ENCODE data around the gene MAST3. TPM values are rescaled to one million over a fixed set of nuclear protein-coding genes. Genes with fewer than 3 reads are reported as not detected.
A peak's percentile ranks its signal among the peaks of the same experiment; 100 is the strongest.

MAST3 gene
- total and polyA plus RNA-seq, 7 experiments from 2014 or later, result 10.2 to 58.7 (median 37.4) TPM

DNA sequence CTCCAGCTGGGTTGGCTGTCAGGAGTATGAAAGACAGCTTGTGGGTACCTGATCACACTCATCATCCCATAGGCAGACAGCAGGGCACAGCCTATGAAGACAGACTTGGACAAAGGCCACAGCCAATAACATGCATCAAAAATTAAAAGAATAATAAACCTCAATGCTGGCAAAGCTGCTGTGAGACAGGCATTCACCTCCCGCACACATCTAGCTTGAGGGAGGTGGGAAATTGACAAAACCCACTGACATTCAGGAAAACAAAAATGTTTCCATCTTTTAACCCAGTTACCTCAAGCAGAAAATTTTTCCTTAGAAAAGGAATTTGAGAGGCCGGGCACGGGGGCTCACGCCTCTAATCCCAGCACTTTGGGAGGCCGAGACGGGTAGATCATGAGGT lies 25.2 kb upstream of the MAST3 start:
- H3K9me3 ChIP-seq (ENCODE audit: control insufficient read depth in 2 of 3, low read length in 3 of 3), result no peaks in the 10 kb centered on the region
- intact Hi-C loops (cut with micrococcal nuclease), result no loop called here
- ChIA-PET POLR2A (interaction anchor here (0.7 kb wide), 1 partner anchor 560 kb away, joined by 3 read pairs; no protein-coding TSS in a partner anchor), CTCF (interaction anchor here (0.6 to 1.5 kb wide), 3 partner anchors 8 to 75 kb away, joined by 3 to 4 read pairs (median 3); no protein-coding TSS in a partner anchor)
- Mint-ChIP-seq H3K27ac (no peak overlapping the region), H3K9me3 (no peaks in the 10 kb centered on the region), H3K4me3 (no peak overlapping the region), H3K36me3 (peaks cover 4 to 30% (median 9%) of the 10 kb centered on the region in 5 donors), H3K4me1 (peaks cover 6 to 15% (median 13%) of the 10 kb centered on the region in 7 donors), H3K27me3 (no peaks in the 10 kb centered on the region)
- H3K36me3 ChIP-seq (ENCODE audit: control insufficient read depth in 2 of 3, insufficient read depth in 3 of 3, low read length in 3 of 3), result peaks cover 0 to 52% (median 7%) of the 10 kb centered on the region in 3 experiments
- no peak for DNase-seq
- no peak for ATAC-seq
- no peak overlapping the region for H3K4me3 ChIP-seq (ENCODE audit: low read length)
- H3K27ac ChIP-seq (ENCODE audit: low read depth, low read length), result no peak overlapping the region
- peaks cover 8 to 13% of the 10 kb centered on the region in 2 donors for H3K4me1 ChIP-seq (ENCODE audit: control insufficient read depth in 2 of 2, insufficient read depth in 2 of 2, low read length in 2 of 2)
- no peaks in the 10 kb centered on the region for H3K27me3 ChIP-seq (ENCODE audit: control insufficient read depth in 2 of 2, insufficient read depth in 2 of 2, low read length in 2 of 2)

DNA sequence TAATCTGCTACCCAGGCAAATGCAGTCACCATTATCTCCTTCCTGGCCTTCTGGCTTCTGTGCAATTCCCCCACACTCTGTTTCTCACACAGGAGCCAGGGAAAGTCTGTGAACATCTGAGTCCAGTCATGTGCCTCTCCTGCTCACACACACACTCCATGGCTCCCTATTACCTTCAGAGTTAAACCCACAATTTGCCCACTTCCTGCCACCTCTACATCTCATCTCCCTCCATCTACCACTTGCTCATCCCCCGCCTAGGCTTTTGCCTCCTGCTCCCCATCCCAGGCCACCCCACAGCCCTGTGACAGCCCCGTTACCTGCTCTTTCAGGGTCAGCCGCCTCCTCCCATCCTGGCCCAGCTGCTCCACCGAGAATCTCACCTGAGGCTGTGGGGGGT lies 24.4 kb upstream of the MAST3 start:
- Mint-ChIP-seq H3K27ac (peak overlapping the region in 6 of 9 donors; percentile 36 to 75 (median 68)), H3K36me3 (peaks cover 4 to 30% (median 9%) of the 10 kb centered on the region in 5 donors), H3K9me3 (no peaks in the 10 kb centered on the region), H3K4me1 (peaks cover 6 to 15% (median 14%) of the 10 kb centered on the region in 7 donors), H3K27me3 (no peaks in the 10 kb centered on the region), H3K4me3 (peak overlapping the region in 1 of 10 donors; percentile 48)
- ATAC-seq (no peak), DNase-seq (no peak)
- Histone ChIP-seq H3K9me3 (ENCODE audit: control insufficient read depth in 2 of 3, low read length in 3 of 3) (no peaks in the 10 kb centered on the region), H3K4me1 (ENCODE audit: control insufficient read depth in 2 of 2, insufficient read depth in 2 of 2, low read length in 2 of 2) (peaks cover 8 to 13% of the 10 kb centered on the region in 2 donors), H3K36me3 (ENCODE audit: control insufficient read depth in 2 of 3, insufficient read depth in 3 of 3, low read length in 3 of 3) (peaks cover 0 to 58% (median 7%) of the 10 kb centered on the region in 3 experiments), H3K4me3 (ENCODE audit: low read length) (no peak overlapping the region), H3K27me3 (ENCODE audit: control insufficient read depth in 2 of 2, insufficient read depth in 2 of 2, low read length in 2 of 2) (no peaks in the 10 kb centered on the region), H3K27ac (ENCODE audit: low read depth, low read length) (peak overlapping the region; percentile 28)
- ChIA-PET CTCF (interaction anchor here (1.4 kb wide), 1 partner anchor 9 kb away, joined by 3 read pairs; no protein-coding TSS in a partner anchor), POLR2A (no interaction called here)
- intact Hi-C loops (cut with micrococcal nuclease), result no loop called here

DNA sequence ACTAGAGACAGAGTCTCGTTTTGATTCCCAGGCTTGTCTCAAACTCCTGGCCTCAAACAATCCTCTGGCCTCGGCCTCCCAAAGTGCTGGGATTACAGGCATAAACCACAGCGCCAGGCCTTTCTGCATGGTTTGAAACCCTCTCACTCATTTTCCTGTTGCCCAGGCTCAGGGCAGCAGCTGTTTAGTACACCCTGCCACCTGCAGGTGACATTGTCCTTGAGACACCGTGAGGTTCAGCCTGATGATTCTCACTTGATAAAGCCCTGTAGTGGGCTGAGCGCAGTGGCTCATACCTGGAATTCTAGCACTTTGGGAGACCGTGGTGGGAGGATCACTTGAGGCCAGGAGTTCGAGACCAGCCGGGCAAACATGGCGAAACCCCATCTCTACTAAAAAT lies 23.4 kb upstream of the MAST3 start:
- H3K27ac ChIP-seq (ENCODE audit: low read depth, low read length), result no peak overlapping the region
- CTCF ChIA-PET, result interaction anchor here (0.7 kb wide), 1 partner anchor 21 kb away, joined by 3 read pairs; no protein-coding TSS in a partner anchor
- H3K27me3 ChIP-seq (ENCODE audit: control insufficient read depth in 2 of 2, insufficient read depth in 2 of 2, low read length in 2 of 2), result no peaks in the 10 kb centered on the region
- Mint-ChIP-seq H3K27me3 (no peaks in the 10 kb centered on the region), H3K36me3 (peaks cover 4 to 25% (median 13%) of the 10 kb centered on the region in 5 donors), H3K9me3 (no peaks in the 10 kb centered on the region), H3K27ac (peak overlapping the region in 4 of 9 donors; percentile 41 to 75 (median 61)), H3K4me1 (peaks cover 6 to 15% (median 14%) of the 10 kb centered on the region in 7 donors), H3K4me3 (no peak overlapping the region)
- H3K9me3 ChIP-seq (ENCODE audit: control insufficient read depth in 2 of 3, low read length in 3 of 3), result no peaks in the 10 kb centered on the region
- no peak for ATAC-seq
- intact Hi-C loops (cut with micrococcal nuclease), result no loop called here
- no peak overlapping the region for H3K4me3 ChIP-seq (ENCODE audit: low read length)
- POLR2A ChIA-PET, result interaction anchor here (1.0 kb wide), 1 partner anchor 15 kb away, joined by 4 read pairs; no protein-coding TSS in a partner anchor
- H3K36me3 ChIP-seq (ENCODE audit: control insufficient read depth in 2 of 3, insufficient read depth in 3 of 3, low read length in 3 of 3), result peaks cover 0 to 57% (median 7%) of the 10 kb centered on the region in 3 experiments
- peaks cover 8 to 13% of the 10 kb centered on the region in 2 donors for H3K4me1 ChIP-seq (ENCODE audit: control insufficient read depth in 2 of 2, insufficient read depth in 2 of 2, low read length in 2 of 2)
- no peak for DNase-seq

DNA sequence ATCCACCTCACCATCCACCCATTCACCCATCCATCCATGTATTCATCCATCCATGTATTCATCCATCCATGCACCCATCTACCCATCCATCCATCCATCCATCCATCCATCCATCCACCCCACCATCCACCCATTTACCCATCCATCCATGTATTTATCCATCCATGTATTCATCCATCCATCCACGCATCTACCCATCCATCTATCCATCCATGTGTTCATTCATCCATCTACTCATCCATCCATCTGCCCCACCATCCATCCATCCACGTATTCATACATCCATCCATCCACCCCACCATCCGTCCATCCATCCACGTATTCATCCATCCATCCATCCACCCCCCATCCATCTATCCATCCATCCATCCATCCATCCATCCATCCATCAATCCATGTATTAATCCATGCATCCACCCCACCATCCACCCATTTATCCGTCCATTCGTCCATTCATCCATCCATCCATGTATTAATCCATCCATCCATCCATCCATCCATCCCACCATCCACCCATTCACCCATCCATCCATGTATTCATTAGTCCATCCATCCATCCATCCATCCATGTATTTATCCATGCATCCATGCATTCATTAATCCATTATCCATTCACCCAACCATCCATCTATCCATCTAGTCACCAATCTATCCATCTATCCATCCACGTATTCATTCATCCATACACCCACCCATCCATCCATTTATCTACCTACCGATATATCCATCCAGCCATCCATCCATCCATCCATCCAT lies 13.5 kb upstream of the MAST3 start:
- peaks cover 0 to 30% (median 0%) of the 10 kb centered on the region in 3 experiments for H3K36me3 ChIP-seq (ENCODE audit: control insufficient read depth in 2 of 3, insufficient read depth in 3 of 3, low read length in 3 of 3)
- no peaks in the 10 kb centered on the region for H3K9me3 ChIP-seq (ENCODE audit: control insufficient read depth in 2 of 3, low read length in 3 of 3)
- Mint-ChIP-seq H3K4me1 (peaks cover 30 to 58% (median 45%) of the 10 kb centered on the region in 7 donors), H3K27me3 (no peaks in the 10 kb centered on the region), H3K36me3 (peaks cover 5 to 35% (median 19%) of the 10 kb centered on the region in 5 donors), H3K4me3 (peak overlapping the region in 8 of 10 donors; percentile 14 to 97 (median 55)), H3K9me3 (peaks cover 0 to 12% (median 0%) of the 10 kb centered on the region in 11 donors), H3K27ac (peak overlapping the region in 5 of 9 donors; percentile 33 to 67 (median 46))
- no peak overlapping the region for H3K4me3 ChIP-seq (ENCODE audit: low read length)
- ATAC-seq (no peak), DNase-seq (no peak)
- ChIA-PET POLR2A (no interaction called here), CTCF (no interaction called here)
- H3K27me3 ChIP-seq (ENCODE audit: control insufficient read depth in 2 of 2, insufficient read depth in 2 of 2, low read length in 2 of 2), result no peaks in the 10 kb centered on the region
- H3K27ac ChIP-seq (ENCODE audit: low read depth, low read length), result no peak overlapping the region
- intact Hi-C loops (cut with micrococcal nuclease), result no loop called here
- peaks cover 39% of the 10 kb centered on the region in 2 donors for H3K4me1 ChIP-seq (ENCODE audit: control insufficient read depth in 2 of 2, insufficient read depth in 2 of 2, low read length in 2 of 2)

DNA sequence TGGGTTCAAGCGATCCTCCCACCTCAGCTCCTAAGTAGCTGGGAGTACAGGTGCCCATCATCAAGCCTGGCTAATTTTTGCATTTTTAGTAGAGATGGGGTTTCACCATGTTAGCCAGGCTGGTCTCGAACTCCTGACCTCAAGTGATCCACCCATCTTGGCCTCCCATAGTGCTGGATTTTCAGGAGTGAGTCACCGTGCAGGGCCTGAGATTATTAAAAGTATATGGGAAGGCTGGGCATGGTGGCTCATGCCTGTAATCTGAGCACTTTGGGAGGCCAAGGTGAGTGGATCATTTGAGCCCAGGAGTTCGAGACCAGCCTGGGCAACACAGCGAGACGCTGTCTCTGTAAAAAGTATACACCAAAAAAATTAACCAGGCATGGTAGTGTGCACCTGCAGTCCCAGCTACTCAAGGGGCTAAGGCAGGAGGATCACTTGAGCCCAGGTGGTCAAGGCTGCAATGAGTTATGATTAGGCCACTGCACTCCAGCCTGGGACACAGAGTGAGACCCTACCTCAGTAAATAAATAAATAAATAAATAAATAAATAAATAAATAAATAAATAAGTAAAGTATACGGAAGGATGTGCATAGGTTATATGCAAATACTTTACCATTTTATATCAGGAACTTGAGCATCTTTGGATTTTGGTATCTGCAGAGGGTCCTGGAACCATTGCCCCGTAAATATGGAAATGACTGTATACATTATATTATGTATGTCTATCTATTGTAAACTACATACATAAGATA lies 11.7 kb upstream of the MAST3 start:
- peaks cover 0 to 18% (median 0%) of the 10 kb centered on the region in 3 experiments for H3K36me3 ChIP-seq (ENCODE audit: control insufficient read depth in 2 of 3, insufficient read depth in 3 of 3, low read length in 3 of 3)
- no peaks in the 10 kb centered on the region for H3K9me3 ChIP-seq (ENCODE audit: control insufficient read depth in 2 of 3, low read length in 3 of 3)
- DNase-seq (no peak), ATAC-seq (no peak)
- no peaks in the 10 kb centered on the region for H3K27me3 Mint-ChIP-seq
- peak overlapping the region; percentile 92 to 97 (median 95) for H3K4me3 Mint-ChIP-seq
- H3K9me3 Mint-ChIP-seq, result peaks cover 0 to 12% (median 0%) of the 10 kb centered on the region in 11 donors
- peak overlapping the region; percentile 29 to 99 (median 97) for H3K27ac Mint-ChIP-seq
- POLR2A ChIA-PET, result interaction anchor here (0.6 to 15.6 kb wide), 7 partner anchors 13 to 148 kb away, joined by 3 to 169 read pairs (median 4); partner anchors contain the start of gene MAST3
- CTCF ChIA-PET, result interaction anchor here (1.9 to 2.1 kb wide), 2 partner anchors 27 to 29 kb away, joined by 7 to 13 read pairs; no protein-coding TSS in a partner anchor
- intact Hi-C loops (cut with micrococcal nuclease), result loop anchor here (1.0 to 2.0 kb wide), 2 partner anchors 41 to 66 kb away; no protein-coding TSS in a partner anchor
- no peaks in the 10 kb centered on the region for H3K27me3 ChIP-seq (ENCODE audit: control insufficient read depth in 2 of 2, insufficient read depth in 2 of 2, low read length in 2 of 2)
- peaks cover 57% of the 10 kb centered on the region in 2 donors for H3K4me1 ChIP-seq (ENCODE audit: control insufficient read depth in 2 of 2, insufficient read depth in 2 of 2, low read length in 2 of 2)
- H3K4me3 ChIP-seq (ENCODE audit: low read length), result peak overlapping the region; percentile 88
- H3K27ac ChIP-seq (ENCODE audit: low read depth, low read length), result peak overlapping the region; percentile 93
- peaks cover 5 to 28% (median 14%) of the 10 kb centered on the region in 5 donors for H3K36me3 Mint-ChIP-seq
- H3K4me1 Mint-ChIP-seq, result peaks cover 45 to 76% (median 62%) of the 10 kb centered on the region in 7 donors
